ENCODE data around the gene DNAJC4.

GRCh38 chr11:64276653-64277431, 46.5 kb downstream of the DNAJC4 start:
- TF ChIP-seq EZH2 (IDR thresholded peaks at IDR 0.05) (no peak), POLR2AphosphoS5 (IDR thresholded peaks at IDR 0.05; ENCODE audit: borderline replicate concordance, low read depth, low read length) (no peak)
